Nephron progenitor cell (in vitro differentiated cells): ENCODE results near the gene KRT13.

Experiments
- DNase-seq: peaks from one replicate; pipeline ENCODE4 v3.0.0; 2021
- H3K27ac Mint-ChIP-seq: 2 replicates; pipeline ENCODE4 v1.8.0; 2021; ENCODE audit warnings: mild to moderate bottlenecking, moderate library complexity, mixed read lengths
- H3K27me3 Mint-ChIP-seq: 2 replicates; pipeline ENCODE4 v1.8.0; 2021; ENCODE audit warnings: mild to moderate bottlenecking, low read depth, mixed read lengths; ENCODE audit not compliant: poor library complexity
- H3K36me3 Mint-ChIP-seq: 2 replicates; pipeline ENCODE4 v1.8.0; 2021; ENCODE audit warnings: low read depth, mixed read lengths
- H3K4me1 Mint-ChIP-seq: 2 replicates; pipeline ENCODE4 v1.8.0; 2021; ENCODE audit warnings: mixed read lengths
- H3K4me3 Mint-ChIP-seq: 2 replicates; pipeline ENCODE4 v1.8.0; 2021; ENCODE audit warnings: mild to moderate bottlenecking, moderate library complexity, mixed read lengths
- H3K9me3 Mint-ChIP-seq: 2 replicates; pipeline ENCODE4 v1.8.0; 2021; ENCODE audit warnings: mild to moderate bottlenecking, moderate library complexity, mixed read lengths
- CTCF ChIP-seq: fragments of 200-600 bp; sonication (generic); IDR thresholded peaks from 2 replicates; pipeline ENCODE4 v1.5.0; 2021; ENCODE audit warnings: antibody characterized with exemption

Gene KRT13

GRCh38 chr17:41520821-41521521 lies 15.6 kb upstream of the KRT13 start:
- peaks cover 8% of the 10 kb centered on the region for H3K27me3 Mint-ChIP-seq
- no peak overlapping the region for H3K4me3 Mint-ChIP-seq
- H3K27ac Mint-ChIP-seq, result no peak overlapping the region
- peaks cover 48% of the 10 kb centered on the region for H3K4me1 Mint-ChIP-seq
- no peak for TF ChIP-seq CTCF
- no peak for DNase-seq
- H3K9me3 Mint-ChIP-seq, result no peaks in the 10 kb centered on the region
- H3K36me3 Mint-ChIP-seq, result peaks cover 14% of the 10 kb centered on the region

GRCh38 chr17:41519501-41520224 lies 14.3 kb upstream of the KRT13 start:
- DNase-seq, result no peak
- peak overlapping the region; percentile 46 for H3K27ac Mint-ChIP-seq
- H3K4me3 Mint-ChIP-seq, result no peak overlapping the region
- H3K36me3 Mint-ChIP-seq, result peaks cover 5% of the 10 kb centered on the region
- H3K27me3 Mint-ChIP-seq, result peaks cover 7% of the 10 kb centered on the region
- peaks cover 38% of the 10 kb centered on the region for H3K4me1 Mint-ChIP-seq
- H3K9me3 Mint-ChIP-seq, result no peaks in the 10 kb centered on the region
- TF ChIP-seq CTCF, result no peak

DNA sequence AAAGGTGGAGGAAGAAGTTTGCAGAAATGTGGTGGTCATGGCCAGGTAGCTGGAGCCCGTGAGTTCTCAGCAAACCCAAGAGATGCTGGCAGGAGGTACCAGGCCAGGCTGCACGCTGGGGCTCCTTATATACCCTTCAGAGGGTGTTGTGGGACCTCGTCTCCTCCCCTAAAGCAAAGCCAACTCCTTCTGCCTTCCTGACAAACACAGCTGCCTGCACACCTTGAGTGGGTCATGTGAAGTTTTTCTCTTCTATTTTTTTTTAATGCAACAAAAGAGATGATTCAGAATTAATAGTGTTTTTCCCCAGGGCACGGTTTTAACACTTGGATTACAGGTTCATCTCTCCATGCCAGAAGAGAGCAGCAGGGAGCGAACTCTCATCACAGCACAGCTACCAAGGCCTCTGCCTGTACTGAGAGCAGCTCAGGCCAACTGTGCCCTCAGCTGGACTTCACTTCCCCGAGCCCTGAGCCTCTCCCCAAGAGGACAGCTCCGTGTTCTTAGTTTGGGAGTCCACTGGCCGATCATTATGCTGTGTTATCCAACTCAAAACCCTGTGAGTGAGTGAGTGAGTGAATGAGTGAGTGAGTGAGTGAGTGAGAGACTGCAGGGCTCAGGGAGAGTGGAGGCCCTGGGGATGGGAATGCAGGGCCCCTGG lies 13.5 kb upstream of the KRT13 start, which contains the start of gene KRT15:
Gene KRT15 (minus strand): TSS at position 102 of the 661 bp plus-strand sequence. CDS start 63 bp downstream, at position 39.
- peak within 1 kb of the TSS; percentile 46 for H3K27ac Mint-ChIP-seq
- no peak for DNase-seq
- peaks cover 30% of the 10 kb centered on the region for H3K4me1 Mint-ChIP-seq
- H3K27me3 Mint-ChIP-seq, result peaks cover 7% of the 10 kb centered on the region
- H3K9me3 Mint-ChIP-seq, result no peaks in the 10 kb centered on the region
- TF ChIP-seq CTCF, result no peak
- H3K4me3 Mint-ChIP-seq, result no peak within 1 kb of the TSS
- H3K36me3 Mint-ChIP-seq, result no peaks in the 10 kb centered on the region

- no peak overlapping the region for H3K27ac Mint-ChIP-seq
- peaks cover 11% of the 10 kb centered on the region for H3K27me3 Mint-ChIP-seq
- H3K4me1 Mint-ChIP-seq, result peaks cover 21% of the 10 kb centered on the region
- H3K4me3 Mint-ChIP-seq, result no peak overlapping the region
- H3K9me3 Mint-ChIP-seq, result no peaks in the 10 kb centered on the region
- no peak for TF ChIP-seq CTCF
- no peak for DNase-seq
- no peaks in the 10 kb centered on the region for H3K36me3 Mint-ChIP-seq
These were observed 12.6 kb upstream of the KRT13 start for GRCh38 chr17:41518031-41518430.

DNA sequence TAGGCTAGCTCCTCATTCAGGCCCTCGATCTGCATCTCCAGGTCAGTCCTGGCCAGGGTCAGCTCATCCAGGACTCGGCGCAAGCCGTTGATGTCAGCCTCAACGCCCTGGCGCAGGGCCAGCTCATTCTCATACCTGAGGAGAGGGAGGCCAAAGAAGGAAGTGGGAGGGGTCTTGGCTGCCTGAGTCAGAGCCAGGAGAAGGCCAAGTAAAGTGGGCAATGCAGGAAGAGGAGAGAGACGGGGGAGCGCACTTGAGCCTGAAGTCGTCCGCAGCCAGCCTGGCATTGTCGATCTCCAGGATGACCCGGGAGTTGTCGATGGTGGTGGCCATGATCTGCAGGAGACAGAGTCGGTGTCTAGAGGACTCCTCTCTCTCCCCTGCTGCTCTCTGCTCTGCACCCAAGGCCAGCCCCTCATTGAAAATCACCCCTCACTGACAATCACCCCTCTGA lies 11.4 kb upstream of the KRT13 start:
- H3K4me3 Mint-ChIP-seq, result no peak overlapping the region

More for the DNA sequence above, 11.4 kb upstream of the KRT13 start:
- TF ChIP-seq CTCF, result no peak
- H3K4me1 Mint-ChIP-seq, result peaks cover 19% of the 10 kb centered on the region
- H3K27ac Mint-ChIP-seq, result no peak overlapping the region
- peaks cover 10% of the 10 kb centered on the region for H3K27me3 Mint-ChIP-seq
- no peaks in the 10 kb centered on the region for H3K9me3 Mint-ChIP-seq
- DNase-seq, result no peak
- H3K36me3 Mint-ChIP-seq, result no peaks in the 10 kb centered on the region
